DMS53 (cell line): ENCODE results near the gene ACVR1B.

Source experiments
- DNase-seq: peaks from one replicate; lab custom pipeline; 2025; lab: John Stamatoyannopoulos, UW

Gene ACVR1B

DNA sequence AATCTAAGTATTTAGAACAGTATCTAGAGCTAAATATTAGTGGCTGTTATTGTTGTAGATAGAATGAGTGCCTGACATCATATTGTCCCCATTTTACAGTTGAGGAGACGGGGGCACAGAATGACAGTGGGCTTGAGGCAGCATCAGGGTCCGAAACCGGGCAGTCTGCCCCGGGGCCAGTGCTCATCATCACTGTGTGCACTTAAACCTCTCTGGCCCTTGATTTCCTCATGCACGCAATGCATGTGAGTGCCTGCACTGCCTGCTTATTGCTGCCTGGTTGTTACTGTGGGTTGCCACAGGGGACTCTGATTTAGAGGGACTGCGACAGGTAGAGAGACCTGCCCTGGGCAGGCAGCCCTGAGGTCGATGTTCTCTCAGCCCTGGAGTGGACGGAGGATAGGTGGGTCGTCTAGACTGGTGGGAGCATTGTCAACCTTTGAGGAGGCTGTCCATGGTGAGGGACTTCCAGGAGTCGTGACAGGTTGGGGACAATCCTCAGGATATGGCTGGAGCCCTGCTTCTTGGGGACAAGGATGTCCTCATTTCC is 34.4 kb upstream of the ACVR1B start:
- no peak for DNase-seq

DNA sequence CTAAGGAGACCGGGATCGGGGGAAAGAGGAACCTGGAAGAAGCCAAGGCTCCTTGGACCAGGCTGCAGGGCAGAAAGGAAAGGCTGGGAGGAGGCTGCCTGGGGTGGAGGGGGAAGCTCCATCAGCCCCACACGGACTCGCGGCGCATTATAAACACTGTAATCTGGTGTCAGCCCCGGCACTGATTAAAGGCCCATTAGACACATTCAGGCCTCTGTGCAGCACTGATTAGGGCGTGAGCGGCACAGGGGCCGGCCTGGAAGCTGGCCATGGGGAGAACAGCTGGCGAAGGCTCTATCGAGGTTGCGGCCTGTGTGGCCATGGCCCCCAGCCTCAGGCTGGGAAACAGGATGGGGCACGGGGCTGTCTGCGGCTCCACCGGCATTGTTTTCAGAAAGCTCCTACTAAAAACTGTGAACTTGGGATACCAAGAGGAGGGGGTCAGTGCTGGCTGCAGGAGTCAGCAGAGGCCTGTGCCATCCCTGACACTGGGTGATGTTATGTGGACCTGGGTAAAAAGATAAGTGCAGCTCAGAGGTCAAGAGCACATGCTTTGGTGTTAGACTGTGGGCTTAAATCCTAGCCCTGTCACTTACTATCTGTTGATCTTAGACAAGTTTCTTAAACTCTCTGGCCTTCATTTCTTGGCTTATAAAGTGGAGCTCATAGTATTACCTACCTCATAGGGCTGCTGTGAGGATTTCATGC is 33.6 kb upstream of the ACVR1B start:
- no peak for DNase-seq

DNA sequence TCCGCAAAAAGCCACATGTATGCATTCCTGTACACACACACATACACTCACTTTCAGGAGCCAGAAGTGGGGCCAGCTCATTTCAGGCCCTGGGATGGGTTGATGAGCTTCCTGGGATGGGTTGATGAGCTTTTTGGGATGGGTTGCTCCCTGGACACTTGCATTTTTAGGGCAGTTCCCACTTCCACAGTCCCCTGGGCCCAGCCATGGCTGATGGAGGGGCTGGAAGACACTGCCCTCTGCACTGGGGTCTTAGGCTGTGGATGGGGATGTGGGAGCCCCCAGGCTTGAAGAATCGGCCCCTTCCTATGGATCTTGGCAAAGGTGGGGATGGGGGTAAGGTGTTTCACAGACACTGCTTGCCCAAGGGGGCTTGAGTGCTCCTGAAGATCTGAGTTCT is 31.5 kb upstream of the ACVR1B start:
- no peak for DNase-seq

DNA sequence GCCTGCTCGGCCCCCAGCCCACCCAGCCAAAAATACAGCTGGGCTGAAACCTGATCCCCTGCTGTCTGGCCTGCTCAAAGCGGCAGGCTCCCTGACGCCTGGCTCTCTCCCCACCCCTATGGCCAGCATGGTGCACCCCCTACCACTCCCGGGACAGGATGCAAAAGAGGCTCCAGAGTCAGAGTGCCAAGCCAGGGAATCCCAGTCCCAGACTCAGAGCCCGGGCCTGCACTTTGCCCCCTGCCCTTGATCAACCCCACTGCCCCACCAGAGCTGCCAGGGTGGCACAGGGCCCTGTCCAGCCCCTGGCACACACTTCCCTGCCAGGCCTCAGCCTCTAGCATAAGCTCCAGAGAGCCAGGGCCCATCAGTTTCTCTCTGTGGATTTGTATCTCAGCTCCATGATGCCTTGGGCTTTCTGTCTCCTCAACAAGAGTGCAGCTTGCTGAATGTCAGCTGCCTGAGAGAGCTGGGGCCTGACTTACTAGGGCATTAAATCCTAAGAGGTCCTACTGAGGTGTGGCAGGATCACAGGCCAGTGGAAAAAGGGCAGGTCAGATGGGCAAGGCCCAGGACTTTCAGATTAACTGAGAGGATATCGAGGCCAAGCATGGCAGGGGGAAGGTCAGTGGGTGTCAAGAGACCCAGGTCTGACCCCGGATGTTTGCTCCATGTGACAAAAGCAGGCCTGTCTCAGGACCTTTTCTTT is 30.3 kb upstream of the ACVR1B start:
- no peak for DNase-seq

DNA sequence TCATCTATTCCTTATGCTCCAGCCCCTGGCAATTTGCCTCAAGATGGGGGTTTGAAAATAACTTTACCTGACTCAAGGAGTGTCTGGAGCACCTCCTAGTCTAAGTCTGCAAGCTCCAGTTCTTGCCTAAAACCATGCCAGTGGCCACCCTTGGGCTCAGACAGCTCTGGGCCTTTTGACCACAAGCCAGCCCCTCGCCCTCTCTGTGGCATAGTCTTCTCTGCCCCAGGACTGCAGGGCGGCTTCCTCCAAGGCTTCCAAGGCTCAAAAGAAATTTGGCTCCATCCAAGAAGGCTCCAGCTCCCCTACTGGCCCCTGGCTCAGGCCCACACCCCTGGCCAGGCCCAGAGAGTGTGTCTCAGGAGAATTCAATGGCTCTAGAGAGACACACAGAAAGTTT is 29.4 kb upstream of the ACVR1B start:
- DNase-seq: no peak

DNA sequence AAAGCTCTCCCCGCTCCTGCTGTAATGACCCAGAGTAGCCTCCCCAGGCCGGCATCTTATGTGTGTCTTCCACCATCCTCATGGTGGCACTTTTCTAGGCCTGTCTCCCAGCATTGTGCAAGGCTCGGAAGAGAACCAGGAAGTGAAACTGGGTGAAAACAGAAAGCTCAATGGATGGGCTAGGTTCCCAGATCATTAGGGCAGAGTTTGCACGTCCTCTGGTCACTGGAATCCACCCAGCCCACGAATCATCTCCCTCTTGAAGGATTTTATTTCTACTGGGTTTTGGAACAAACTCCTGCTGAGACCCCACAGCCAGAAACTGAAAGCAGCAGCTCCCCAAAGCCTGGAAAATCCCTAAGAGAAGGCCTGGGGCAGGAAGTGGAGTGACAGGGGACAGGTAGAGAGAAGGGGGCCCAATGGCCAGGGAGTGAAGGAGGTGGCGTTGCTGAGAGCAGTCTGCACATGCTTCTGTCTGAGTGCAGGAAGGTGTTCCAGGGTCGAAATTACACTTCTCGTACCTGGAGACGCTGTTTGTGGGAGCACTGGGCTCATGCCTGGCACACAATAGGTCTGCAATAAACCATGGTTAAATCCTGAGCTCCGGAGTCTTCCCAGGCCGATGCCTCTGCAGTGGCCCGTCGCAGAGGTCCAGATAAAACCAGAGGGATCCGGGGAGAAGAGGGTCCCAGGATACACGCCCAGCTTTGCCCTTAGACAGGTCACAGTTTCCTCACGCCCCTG is 28.6 kb upstream of the ACVR1B start:
- peak; percentile 23 for DNase-seq

DNA sequence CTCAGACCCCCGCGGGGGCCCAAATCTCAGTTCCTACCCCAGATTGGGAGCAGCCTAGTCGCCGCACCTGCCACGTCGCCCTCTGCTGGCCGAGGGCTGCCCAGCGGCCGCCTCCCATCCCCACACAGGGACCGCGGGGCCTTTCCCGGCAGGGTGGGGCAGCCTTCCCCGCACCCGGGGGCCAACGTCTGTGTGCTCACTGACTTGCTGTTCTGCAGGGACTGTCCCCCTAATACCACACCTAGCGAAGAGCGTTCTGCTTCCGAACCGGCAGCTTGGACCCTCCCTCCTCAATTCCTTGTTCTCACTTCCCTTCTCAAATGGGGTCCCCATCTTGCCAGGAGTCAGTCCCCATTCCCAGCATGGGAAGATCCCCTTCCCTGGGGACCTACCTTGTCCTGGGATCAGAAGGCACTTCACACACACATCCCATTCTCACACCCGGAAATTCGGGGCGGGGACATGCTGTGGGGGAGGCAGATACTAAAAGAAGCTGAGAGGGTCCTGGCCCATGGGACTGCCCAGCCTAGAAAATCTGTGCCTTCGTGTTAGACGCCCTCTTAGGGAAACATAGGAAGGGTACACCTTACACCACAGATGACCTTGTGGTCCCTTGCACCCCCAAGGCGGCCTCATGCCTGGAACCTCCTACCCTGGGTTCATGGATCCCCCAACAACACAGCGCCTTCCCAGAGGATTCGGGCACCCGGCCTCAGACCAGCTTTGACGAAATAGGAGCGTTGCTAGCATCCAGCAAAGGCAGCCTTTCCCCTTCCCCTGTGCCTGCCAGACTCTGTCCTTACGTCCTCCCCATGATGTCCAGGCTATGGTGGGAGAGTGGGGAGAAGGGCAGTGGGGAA is 27.8 kb upstream of the ACVR1B start:
- DNase-seq: peak; percentile 47

DNA sequence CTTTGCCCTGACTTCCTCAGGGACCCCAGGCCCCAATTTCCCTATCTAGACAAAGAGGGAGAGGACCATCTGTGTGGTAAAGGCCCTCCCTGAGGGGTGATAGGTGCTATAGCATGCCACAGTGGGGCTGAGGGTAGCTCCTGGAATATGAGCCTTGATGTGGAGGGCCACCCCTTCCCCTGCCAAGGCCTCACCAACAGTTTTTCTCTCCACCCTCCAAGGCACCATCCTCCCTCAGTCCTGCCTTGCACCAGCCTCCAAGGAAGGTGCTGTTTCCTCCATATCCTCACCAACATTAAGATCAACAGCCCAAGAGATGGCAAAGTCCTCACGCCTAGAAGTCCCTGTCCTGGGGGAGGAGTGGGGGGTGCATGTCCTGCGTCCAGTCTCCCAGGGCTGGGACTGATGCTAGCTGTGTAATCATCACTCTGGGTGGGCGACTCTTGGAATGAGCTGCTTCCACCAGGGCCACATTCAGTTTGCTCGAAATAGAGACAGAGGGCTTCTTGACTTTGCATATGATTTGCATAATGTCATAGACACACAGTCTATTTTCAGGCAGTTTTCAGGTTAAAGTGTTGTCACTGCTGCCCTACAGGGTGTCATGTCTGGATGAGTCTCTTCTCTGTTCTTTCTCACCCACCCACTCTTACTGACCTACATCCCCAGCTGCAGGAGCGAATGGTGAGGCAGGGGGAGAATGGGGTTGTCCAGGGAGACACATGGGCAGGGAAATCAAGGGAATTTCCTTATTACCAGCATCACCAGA is 26.8 kb upstream of the ACVR1B start:
- DNase-seq: no peak

DNA sequence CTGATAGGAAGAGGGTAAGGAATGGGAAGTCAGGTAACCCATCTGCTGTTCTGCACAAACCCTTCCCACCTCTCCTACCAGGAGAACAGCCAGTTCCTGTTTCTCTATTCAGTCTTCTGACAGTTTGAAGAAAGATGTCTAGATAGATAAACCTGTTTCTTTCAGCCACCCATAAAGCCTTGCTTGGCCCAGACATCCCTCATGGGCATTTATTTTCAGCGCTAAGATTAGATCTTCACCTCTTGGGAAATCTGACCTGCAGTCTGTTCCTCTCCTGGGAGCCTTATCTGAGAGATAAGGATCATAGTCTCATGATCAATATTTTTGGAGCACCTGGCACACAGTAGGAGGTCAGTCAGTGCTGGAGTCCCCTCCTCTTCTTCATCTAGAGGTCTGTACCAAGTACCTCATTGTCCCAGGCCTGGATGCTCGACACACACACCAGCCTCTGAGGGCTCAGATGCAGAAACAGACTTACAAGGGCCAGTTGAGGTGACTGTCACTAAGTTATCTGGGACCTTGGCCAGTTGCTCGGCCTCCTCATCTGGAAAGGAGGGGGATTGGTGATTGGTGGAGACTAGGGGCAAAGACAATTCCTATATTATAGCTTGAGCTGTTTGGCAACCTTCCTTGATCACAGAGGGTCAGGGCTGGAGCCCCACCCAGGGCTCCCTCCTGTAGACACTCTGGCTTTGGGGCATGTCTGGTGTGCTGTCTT is 26.0 kb upstream of the ACVR1B start:
- no peak for DNase-seq

DNA sequence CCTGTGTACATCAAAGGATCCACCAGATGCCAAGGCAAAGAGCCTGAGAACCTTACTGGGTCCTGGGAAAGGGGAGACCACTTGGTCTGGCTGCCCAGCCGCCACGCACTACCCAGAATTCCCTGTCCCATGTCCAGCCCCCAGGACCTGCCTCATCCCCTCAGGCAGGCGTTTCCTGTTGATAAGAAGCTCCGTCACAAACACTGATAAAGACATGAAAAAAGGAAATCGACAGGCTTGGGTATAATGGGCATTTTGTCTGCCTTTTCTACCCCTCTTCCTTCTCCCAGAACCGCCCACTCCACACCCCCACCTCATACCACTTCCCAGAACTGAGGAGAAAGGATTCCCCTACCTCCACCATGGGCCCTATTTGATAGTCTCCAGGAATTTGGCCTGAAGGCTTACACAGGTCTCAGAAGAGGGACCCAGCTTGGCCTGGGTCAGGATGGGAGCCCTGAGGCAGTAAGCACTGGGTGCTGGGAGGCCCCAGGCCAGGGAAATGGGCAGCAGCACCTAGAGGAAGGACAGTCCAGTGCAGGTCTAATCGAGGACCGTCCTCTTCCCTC is 25.4 kb upstream of the ACVR1B start:
- no peak for DNase-seq

DNA sequence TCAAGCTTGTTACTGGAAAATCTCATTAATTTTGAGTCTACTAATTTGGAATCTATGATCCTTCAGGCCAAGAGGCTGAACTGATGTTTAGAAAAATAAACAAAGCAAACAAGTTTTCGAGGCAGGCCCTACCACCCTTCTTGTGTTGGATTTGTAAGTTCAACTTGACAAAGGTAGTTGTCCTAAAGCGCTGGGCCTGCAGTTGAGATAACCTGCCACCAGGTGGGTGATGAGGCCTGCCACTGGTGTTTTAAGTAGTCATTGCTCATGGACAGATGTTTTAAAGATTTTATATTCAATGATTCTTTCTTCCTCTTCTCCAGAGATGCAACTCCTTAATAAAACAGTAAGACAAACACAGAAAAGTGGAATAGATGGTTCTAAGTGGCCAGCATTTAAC is 24.8 kb upstream of the ACVR1B start:
- peak; percentile 71 for DNase-seq

DNA sequence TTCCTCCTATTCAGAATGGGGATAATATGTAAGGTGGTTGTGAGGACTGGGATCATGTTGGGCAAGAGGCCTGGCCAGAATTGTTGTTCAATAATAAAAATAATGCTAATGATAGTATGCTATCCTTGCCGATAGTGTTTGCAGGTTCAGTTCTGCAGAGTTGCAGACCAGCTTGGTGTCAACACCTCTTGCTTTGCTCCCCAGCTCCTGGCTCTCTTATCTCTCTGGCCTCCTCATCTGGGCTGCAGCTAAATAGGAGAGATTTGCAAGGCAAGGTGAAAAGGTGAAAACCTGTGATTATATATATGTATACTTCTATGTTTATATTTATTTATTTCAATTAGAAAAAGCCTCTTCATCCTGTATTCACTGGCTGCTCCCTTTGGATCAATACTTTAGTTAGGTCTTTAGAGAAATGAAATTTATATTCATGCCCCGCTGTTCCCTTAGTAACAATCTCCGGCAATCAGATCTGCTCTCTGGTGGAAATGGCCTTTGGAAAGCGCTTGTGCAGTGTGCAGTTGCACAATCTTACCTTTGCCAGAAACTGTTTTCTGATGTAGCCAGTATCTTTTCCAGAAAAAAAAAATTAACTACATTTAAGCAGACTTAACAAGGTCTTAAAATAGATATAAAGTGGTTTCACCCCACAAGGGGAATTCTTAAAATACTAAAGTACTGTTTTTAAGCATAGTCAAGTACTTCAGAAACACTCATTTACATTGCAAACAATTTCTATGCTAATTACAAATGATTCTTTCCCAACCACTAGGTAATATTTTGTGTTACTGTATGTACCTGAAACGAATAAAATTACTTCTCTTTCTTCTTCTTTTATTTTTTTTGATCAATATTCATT is 19.1 kb upstream of the ACVR1B start:
- no peak for DNase-seq

DNA sequence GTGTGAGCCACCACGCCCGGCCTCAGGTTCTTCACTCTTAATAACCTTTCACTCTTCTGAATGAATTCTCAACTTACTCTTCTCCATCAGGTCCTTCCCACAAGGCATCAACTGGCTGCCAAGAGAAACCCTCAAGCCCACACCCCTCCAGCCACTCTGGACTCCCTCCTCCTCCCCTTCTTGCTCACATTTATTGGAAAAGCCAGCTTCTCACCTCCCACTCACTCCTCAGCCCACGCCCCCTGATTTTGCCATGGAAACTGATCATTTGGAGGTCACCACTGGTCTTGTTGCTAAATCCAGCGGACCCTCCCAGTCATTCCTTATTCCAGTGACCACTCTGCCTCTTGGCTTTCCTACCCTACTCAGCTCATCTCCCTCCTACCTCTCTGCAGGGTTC is 17.4 kb upstream of the ACVR1B start:
- no peak for DNase-seq

DNA sequence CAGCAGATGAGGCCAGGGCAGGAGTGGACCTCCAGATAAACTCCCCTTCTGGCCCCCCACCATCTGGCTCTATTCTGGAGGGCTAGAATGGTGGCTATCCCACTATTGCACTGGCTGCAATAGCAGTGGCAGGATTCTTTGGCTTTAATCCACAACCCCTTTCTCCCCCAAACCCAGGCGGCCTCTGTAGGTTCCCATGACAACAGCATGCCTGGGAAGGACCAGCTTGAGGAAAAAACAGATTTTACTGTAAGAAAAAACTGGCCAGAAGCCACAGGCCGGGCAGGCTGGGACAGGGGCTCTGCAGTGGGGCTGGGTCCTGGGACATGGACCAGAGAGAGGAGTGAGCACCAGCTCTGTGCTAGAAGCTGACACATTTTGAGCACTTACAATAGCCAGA is 13.6 kb upstream of the ACVR1B start:
- no peak for DNase-seq

DNA sequence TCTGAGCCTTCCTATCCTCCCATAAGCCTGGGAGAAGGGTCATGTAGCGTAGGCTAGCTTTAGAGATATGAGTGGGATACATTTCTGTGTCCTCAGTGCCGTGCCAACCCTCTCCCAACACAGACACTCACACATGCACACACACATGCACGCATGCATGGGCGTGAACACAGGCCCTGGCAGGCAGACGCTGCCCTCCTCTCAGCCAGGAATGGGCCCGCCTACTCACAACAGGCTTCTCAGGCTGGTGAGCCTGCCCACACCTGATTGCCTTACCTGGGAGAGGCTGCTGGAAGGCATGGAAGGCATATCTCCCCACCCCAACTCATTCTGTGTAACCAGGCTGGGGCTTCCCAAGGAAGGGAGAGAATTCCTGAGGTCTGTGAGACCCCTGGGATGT is 12.8 kb upstream of the ACVR1B start:
- DNase-seq: no peak

DNA sequence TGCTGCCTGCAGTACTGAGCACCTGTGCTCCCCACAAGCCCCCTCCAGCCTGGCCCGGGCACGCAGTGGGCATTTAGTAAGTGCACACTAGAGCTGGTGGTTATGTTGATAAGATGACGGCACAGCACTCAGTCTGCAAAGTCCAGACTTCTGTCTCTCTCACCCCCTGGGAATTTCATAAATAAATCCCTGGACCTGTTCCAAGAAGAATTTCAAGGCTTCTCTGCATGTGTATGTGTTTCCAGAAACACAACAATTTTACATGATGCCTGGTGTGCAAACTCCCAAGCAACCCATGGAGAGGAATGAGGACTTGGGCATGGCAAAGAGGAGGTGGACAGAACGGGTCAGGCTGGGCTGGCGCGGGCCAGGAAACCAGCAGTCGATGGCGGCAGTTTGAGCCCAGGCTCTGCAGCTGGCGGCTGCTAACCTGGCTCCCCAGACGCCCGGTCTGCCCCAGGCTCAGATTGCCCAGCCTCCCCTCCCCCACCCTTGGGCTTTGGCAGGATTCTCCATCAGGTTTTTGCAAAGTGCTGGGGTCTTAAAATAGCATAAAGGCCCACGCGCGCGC is 10.4 kb upstream of the ACVR1B start:
- no peak for DNase-seq

DNA sequence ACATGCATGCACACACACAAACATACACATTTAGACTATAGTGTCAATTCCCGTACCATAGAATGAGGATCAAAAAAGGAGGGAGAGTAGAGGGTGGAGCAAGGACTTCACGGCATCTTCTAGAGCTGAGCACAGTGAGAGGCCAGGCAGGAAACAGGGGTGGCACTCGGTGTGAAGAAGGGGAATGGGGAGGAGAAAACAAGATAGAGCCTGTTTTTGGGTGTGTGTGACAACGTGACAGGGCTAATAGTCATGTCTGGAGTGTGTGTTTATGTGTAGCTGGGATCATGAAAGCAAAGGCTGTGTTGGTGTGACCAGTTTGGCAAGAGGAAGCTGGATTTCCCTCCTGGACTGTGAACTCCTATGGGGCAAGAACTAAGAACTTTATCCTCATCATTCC is 9.9 kb upstream of the ACVR1B start:
- DNase-seq: no peak

DNA sequence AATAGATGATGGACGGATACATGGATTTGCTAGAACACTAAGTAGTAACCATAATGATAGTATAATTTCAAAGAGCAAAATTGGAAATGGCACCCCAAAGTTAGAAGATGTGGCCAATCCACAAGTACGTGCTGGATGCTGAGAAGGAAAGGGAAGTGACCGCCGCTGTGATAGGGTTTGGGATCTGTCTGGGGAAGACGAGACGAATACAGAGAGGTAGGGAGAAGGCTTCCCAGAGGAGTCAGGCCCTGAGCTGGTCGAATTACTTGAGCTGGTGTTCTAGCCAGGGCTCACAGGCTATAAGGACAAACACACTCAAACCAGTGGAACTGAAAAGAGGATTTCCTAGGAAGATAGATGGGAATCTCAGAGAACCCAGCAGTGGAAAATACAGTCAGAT is 9.4 kb upstream of the ACVR1B start:
- no peak for DNase-seq

DNA sequence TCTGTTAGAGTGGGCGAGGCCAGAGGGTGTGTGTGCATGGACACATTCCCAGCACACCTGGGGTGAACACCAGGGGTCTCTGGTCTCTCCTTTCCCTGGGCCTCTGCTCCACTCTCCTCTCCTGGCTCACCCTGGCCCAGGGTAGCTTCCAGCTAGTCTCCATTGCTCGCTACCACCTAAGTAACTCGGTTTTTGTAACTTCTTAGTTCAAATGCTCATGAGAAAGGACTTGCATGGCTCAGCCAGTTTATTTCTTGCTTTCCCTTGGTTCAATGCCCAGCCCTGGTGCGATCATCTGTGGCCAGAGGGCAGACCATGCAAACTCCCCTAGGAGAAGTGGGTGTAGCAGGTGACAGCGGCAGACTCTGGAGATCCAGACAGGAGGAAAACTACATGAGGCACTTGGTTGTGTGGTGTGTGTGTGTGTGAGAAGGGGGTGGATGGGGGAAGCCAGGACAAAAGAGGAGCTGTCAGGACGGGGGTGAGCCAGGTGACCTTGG is 8.9 kb upstream of the ACVR1B start:
- no peak for DNase-seq
